HG03442 (cell line): ENCODE results near the gene SPIRE2.

Source experiments
- ATAC-seq: cut with Tn5 transposase; IDR thresholded peaks from one replicate; pipeline ENCODE4 v1.9.1; 2021; ENCODE audit warnings: mild to moderate bottlenecking, moderate library complexity; ENCODE audit not compliant: unreplicated experiment

SPIRE2 gene

GRCh38 chr16:89893642-89894548 is 65.6 kb downstream of the SPIRE2 start:
- ATAC-seq: no peak

DNA sequence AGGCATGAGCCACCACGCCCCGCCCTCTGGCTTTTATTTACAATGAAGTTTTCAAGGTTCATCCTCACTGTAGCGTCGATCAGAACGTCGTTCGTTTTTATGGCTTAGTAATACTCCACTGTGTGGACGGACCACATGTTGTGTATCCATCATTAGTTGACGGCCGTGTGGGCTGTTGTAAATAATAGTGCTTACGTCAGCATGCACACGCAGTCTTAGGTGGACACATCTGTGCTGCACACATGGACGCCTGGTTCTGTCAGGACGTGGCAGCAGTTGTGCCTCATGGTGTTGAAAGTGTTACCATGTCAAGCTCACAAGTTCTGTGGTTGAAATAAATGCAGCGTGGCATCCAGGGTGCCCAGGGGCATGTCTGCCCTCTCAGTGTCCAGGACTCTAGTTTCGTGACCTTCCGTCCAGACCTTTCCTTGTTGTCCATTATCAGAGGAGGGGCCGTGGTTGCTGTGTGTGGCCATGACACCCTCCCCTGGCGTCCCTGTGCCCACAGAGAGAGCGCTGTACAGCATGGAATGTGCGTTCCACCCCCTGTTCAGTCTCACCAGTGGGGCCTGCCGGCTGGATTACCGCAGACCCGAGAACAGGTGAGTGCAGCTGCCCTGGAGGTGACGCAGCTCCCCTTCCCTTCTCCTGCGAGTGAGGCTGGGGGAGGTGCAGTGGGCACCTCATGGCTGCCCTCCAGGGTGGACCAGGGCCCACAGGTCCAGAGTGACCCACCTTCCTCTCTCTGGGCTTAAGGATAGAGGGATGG is 67.4 kb downstream of the SPIRE2 start:
- no peak for ATAC-seq

DNA sequence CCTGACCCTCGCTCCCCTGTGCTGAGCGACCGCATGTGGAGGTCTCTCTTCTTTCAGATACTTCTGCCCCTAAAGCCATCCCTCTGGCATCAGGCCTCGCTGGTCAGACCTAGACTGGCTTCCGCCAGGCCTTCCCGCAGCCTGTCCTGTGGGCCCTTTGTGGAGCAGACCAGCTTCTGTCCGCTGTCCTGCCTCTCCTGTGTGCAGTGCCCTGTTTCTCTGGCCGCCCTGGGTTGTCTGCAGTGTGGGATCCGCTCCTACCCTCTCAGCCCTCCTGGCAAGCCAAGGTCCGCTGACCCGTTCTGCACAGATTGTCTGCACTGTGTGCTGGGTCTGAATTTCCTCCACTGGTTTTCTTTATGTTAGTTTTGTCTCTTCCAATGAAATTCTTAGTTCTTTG is 68.9 kb downstream of the SPIRE2 start:
- no peak for ATAC-seq

DNA sequence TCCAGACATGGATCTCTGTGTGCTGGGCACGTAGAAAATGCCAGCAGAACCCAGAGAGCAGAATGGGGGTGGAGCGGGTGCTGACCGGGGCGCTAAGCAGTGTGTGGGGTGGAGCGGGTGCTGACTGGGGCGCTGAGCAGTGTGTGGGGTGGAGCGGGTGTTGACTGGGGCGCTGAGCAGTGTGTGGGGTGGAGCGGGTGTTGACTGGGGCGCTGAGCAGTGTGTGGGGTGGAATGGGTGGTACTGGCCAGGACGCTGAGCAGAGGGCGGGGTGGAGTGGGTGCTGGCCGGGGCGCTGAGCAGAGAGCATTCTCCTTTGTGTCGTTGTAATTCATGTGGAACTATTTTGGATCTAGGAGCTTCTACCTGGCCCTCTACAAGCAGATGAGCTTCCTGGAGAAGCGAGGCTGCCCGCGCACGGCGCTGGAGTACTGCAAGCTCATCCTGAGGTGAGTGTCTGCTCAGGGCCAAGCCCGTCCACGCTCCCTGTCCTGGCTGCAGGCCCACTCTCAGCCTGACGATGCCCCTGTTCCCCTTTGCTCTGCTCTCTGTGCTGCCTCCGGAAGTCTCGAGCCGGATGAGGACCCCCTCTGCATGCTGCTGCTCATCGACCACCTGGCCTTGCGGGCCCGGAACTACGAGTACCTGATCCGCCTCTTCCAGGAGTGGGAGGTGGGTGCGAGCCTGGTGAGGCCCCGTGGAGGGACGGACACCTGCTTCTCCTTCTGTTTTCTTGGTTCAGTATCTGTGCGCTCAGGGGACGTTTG is 70.1 kb downstream of the SPIRE2 start:
- ATAC-seq: no peak

- ATAC-seq: no peak
These were observed 71.7 kb downstream of the SPIRE2 start for GRCh38 chr16:89899879-89900481.

- no peak for ATAC-seq
These were observed 72.6 kb downstream of the SPIRE2 start for GRCh38 chr16:89900885-89901284.

- ATAC-seq: no peak
These were observed 74.7 kb downstream of the SPIRE2 start for GRCh38 chr16:89902980-89903379.

- no peak for ATAC-seq
These were observed 75.7 kb downstream of the SPIRE2 start for GRCh38 chr16:89903908-89904515.

DNA sequence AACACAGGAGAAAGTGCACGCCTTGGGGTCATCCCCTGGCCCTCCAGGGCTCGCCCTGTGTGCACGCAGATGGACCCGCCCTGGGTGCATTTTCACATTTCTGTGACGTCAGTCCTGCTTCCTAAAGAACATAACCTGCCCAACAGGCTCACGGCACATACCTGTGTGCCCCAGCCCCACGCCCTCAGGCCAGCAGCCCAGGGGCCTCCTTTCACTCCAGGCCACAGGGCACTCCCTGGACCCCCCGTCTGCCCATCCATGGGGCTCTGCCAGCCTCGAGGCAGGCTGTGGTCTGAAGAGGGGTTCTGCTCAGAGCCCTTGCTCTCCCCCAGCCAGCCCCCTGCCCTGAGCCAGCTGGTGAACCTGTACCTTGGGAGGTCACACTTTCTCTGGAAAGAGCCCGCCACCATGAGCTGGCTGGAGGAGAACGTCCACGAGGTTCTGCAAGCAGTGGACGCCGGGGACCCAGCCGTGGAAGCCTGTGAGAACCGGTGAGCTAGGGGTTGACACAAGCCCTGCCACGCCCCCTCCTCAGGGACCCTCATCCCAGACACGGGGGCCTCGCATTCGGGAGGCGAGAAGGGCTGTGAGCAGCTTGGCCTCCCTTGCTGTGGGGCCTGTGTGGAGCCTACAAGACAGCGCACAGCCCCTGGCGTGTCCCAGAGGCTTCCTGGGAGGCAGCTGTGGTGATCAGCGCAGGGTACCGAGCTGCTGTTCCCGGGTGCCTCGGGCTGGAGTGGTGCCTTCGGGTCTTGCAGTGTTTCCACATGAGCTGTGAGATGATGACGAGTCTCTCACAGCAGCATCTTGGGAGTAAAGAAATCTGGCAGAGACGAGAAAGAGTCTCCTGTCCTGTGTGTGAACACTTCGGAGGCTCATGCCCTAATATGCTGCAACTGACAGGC is 76.6 kb downstream of the SPIRE2 start:
- no peak for ATAC-seq

DNA sequence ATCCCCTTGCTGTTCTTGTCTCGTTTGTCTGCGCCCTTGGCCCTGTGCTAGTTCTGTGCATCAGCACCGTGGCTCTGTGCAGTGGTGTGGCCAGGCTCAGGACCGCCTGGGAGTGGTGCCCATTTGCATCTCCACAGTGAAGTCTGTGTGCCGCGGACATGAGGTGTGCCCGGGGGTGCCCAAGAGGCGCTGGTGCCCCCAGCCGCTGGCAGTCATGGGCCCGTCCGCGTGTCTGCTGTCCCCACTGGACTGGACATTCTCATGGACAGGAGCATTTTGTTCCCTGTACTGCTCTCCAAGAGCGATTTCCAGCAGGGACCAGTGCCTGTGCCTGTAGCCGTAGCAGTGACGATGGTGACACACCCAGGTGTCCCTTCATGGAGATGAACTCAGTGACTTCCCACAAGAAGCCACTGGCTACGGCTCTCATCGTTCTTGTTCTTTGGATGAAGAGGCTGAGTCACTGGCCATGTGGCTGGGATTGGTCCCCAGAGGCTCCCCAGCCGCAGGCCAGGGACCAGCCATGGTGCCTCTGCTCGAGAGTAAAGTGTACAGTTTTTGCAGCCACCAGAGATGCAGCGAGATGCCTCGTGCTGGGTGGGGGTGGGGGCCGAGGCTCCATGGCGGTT is 77.3 kb downstream of the SPIRE2 start:
- no peak for ATAC-seq

DNA sequence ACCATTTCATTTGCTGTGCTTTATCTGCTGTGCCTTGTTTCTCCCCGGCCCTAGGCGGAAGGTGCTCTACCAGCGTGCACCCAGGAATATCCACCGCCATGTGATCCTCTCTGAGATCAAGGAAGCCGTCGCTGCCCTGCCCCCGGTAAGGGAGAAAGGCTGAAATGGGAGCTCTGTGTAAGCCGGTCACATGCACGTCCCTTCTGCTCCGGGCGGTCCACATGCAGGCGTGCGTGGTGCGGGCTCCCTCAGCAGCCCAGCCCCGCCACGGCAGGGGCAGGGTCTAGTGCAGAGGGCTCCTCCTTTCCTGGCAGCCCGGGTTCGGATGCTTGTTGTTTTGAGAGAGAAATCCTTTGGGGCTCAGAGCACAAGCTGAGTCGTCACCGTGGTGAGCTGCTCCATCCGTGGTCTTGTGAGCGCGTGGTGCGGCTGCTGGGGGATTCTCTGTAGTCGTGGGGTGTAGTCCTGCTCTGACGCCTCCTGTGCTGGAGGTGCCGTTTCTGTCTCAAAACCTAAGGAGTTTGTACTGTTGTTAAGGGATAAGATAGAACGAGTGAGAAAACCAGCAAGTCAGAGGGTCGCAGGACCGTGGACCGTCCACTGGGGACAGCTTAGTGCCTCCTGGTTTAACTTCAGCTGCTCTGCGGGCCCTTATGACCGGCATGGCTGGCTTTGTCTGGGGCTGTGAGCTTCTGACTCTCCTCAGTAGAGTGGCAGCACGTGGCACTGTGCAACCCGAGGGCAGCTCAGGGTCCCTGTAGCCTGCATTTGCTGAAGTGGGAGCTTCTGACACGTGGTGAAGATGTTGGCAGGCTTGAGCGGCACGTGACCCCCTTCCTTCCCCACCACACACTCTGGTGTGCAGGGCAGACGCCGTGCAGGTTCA is 78.1 kb downstream of the SPIRE2 start:
- no peak for ATAC-seq

GRCh38 chr16:89907055-89907814 is 79.0 kb downstream of the SPIRE2 start:
- ATAC-seq: no peak

- no peak for ATAC-seq
These were observed 80.0 kb downstream of the SPIRE2 start for GRCh38 chr16:89908236-89908635.

DNA sequence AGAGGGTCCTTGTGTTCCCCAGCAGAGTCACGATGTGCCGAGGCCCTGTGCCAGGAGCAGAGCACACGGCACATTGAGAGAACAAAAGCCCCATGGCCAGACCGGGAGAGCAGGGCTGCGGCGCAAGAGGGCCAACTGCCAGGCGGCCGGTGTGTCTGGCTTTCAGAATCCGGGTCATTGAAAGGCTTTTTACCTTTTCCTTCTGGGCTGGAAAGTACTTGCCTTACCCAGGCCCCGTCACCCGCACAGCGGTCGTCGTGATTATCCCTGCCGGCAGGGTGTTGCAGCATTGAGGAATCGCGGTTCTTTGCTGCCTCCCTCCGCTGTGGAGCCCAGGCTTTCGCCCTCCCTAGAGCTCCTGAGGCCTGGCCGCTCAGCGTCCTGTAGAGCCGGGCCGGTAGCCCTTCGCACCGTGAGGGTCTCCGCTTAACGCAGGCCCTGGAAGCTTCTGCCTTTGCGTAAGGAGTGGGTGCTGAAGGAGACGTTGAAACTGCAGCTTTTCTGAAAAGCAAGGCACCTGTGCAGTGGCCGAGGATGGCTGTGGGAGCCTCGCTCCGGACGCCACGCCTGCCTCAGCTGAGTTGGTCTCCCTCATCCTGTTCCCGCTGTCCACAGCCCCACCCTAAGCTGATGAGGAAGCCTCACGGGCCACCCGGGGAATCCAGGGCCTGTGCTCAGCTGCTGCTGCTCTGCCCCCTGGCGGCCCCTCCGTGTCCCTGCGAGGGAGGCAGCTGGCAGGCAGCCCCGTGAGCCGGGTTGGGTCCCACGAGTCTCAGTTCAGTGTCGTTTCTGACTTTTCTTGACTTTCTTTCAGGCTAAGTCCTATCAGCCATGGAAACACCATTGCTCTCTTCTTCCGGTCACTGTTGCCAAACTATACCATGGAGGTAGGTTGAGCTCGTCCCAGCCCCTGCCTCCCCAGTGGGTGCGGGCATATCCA is 81.8 kb downstream of the SPIRE2 start:
- no peak for ATAC-seq

GRCh38 chr16:89910717-89911354 is 82.6 kb downstream of the SPIRE2 start:
- ATAC-seq: no peak

GRCh38 chr16:89911375-89911774 is 83.1 kb downstream of the SPIRE2 start:
- ATAC-seq: no peak
